GM20000 (cell line): ENCODE measurements around the gene HIVEP2.

ENCODE experiments used
- DNase-seq: peaks from one replicate; pipeline ENCODE4 v3.0.0; 2012; ENCODE audit warnings: low spot score
- TF ChIP-seq, protein P1 (sequence below): IDR thresholded peaks from 2 replicates; pipeline ENCODE4 v1.5.1; 2012; ENCODE audit warnings: mild to moderate bottlenecking, control low read depth; ENCODE audit errors: extremely low read depth, missing control alignments

Gene HIVEP2

DNA sequence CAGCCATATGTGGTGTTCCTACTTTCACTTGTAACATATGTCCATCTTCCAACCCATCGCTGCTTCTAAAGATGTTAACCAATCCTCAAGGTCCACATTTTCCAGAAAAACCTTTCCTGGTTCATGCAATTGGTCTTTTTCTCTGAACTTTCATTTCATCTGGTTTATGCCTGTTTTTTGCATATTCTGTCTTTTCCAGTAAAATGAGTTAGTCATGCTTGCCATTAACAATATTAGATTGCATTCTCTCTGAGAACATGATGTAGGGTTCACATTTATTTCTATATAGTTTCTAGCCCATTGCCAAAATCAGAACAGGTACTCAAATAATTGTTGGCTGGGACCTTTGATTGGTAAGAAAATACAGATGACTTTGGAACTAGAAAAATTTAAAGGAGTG lies 36.7 kb downstream of the HIVEP2 start:
- TF ChIP-seq, protein P1, sequence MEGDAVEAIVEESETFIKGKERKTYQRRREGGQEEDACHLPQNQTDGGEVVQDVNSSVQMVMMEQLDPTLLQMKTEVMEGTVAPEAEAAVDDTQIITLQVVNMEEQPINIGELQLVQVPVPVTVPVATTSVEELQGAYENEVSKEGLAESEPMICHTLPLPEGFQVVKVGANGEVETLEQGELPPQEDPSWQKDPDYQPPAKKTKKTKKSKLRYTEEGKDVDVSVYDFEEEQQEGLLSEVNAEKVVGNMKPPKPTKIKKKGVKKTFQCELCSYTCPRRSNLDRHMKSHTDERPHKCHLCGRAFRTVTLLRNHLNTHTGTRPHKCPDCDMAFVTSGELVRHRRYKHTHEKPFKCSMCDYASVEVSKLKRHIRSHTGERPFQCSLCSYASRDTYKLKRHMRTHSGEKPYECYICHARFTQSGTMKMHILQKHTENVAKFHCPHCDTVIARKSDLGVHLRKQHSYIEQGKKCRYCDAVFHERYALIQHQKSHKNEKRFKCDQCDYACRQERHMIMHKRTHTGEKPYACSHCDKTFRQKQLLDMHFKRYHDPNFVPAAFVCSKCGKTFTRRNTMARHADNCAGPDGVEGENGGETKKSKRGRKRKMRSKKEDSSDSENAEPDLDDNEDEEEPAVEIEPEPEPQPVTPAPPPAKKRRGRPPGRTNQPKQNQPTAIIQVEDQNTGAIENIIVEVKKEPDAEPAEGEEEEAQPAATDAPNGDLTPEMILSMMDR = no peak
- no peak for DNase-seq

DNA sequence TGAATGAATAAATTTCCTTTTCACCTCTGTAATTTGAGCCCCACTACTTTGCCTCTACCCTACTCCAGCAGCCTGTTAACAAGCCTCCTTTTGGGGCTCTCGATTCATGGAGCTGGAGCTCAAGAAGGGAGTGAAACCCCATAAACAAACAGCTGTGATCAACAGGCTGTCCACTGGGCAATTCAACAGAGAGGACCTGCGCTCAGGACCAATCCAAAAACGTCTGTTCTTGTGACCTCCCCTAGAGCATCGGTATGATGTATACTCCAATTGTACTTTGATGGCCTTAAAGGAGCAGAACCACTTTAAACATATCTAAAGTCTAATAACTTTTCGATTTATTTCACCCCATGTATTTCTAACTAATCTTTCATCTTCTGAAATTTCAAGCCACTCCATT lies 37.4 kb downstream of the HIVEP2 start:
- DNase-seq = no peak
- TF ChIP-seq, protein P1 = no peak

DNA sequence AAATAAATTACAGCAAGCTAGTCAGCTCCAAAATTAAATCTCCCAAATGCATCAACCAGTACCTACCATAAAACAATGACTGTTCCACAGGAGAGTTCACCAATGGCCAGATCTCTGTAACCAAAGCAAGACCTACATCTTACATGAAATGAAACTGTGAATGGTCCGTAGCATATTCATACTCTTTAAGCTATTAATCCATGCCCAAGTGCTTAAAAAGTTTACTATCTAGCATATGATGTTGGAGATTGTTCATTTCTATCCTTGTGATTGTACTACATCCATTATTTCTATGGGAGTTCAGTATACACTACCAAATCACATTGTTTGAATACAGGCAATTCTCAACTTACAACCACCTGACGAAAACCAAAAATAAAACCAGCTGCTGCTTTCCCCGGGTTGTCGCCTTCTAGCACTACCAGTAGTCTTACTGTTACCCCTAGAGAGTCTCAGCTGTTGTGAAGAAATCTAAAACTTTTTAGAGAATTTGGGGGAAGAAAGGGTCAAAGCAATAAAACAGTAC lies 38.0 kb downstream of the HIVEP2 start:
- DNase-seq = peak; percentile 34
- TF ChIP-seq, protein P1 = no peak

DNA sequence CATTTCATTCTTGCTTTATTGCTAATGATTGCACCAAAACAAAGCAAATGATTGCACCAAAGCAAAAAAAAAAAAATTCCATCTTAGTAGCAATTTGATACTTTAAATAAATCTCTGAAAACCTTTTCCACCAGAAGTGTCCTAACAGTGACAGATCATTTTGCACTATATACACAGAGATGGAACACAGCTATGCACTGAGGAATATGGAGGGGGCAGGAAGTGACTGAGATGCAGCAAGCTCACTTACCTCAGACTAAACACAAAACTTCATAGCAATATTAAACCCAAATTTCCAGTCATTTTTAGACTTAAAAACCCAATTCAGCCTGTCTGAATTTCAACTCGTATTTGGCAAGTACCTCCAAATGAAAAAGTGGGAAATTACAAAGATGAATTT lies 41.2 kb downstream of the HIVEP2 start:
- DNase-seq = no peak
- TF ChIP-seq, protein P1 = no peak

DNA sequence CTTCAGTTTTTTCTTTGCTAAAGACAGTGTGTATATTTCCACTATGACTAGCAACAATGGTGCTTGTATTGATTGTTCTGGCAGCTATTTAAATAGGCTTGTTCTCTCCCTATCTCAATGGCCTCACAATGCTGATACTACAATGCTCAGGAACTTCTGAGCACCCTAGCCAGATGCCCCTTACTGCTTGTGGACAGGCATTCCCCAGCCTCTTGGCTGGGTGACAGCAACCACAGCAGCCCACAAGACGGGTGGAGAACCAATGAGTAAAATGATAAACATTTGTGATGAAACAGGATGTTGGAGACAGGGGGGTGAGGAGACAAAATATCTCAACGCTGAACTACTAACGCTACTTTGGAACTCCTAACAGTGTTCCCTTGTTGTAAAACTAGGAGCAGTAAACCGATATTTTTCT lies 42.3 kb downstream of the HIVEP2 start:
- TF ChIP-seq, protein P1 = no peak
- peak; percentile 21 for DNase-seq

DNA sequence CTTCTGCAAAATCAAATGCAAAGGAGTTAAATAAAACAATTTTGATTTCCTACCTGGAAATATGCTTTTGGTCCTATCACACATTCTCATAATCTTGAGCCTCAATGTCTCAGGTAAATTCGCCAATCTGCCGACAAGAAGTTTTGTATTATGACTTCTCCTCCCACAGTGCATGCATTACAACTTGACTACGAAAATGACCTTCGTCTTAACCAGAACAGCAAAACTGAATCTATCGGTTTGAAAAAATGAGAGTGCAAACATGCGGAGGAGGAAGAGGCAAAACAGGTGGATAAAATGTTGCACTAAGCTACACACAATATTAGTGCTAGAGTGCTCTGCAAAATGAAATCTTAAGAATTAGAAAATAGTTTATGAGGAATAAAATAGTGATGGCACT lies 43.4 kb downstream of the HIVEP2 start:
- TF ChIP-seq, protein P1 = no peak
- DNase-seq = no peak

DNA sequence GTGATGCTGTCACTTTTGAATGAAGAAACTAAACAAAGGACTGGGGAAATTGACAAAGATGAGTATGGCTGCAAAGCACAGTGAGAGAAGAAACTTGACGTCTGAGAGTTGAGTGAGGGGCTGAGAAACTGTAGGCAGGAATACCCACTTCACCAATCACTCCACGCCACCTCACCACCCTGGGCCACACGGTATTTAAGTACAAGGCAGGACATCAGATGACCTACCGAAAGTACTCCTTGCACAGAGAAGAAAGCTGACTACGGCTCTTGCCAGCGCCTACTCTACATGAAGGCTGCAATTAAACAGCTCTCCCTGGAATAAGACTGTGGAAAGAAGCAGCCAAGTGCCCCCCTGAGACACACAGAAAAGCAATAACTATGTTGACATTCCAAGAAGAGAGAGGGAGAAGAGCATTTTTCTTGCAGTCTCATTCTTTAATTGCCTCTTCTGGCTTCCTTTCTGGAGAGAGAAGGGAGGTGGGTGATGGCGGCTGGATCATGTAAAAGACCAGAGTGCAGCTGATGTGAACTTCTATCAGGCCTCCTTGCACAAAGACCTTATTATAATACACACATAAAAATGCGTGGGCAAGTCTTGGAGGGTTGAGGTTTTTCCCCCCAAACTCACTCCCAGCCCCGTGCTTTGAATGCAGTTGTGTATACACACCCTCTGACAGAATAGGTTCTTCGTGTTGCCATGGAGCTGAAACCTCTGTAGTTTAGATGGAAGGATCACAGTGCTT lies 44.6 kb downstream of the HIVEP2 start:
- no peak for DNase-seq
- TF ChIP-seq, protein P1 = no peak
